Stimulated activated CD4-positive, alpha-beta T cell treated with anti-CD3 and anti-CD28 coated beads, Interleukin-15, amount 100 ng/mL, for 1 hour (primary cell): ENCODE data around the gene TBC1D24.

Experiments used
- DNase-seq, 2 donors: peaks; one replicate each; pipeline ENCODE4 v3.0.0-alpha.2; 2020; ENCODE audit warnings: low read depth in 1 of 2, low spot score in 1 of 2

Gene TBC1D24

DNA sequence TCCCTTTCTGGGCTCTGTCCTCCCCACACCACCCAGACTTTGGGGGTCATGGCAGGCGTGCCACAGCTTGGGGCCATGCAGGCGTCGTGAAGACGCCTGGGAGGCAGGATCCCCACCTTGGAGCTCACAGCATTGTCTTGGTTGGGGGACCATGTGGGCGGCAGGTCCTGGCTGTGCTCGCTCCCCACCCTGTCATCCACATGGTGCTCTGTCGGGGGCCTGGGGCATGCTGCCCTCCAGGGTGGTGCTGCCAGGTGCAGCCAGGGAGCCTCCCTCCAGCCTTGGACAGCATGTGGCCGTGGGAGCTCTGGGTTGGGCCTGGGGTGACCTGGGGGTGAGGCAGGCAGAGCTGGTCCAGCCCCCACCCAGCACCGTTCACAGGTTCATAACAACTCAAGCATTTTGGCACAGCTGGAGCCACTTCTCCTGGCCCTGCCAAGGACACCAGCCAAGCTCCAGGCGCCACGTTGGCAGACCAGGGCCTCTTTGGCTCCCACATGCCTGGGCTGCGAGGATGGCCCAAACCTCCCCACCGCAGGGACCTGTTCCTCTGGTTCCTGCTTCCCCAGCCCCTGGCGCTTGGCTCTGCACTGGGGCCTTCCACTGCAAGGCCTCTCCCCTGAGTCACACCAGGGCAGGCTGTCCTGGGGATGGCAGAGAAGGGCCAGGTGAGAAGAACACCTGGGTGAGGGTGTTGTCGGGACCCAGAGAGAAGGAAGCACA is 23.8 kb downstream of the TBC1D24 start:
- no peak for DNase-seq

- no peak for DNase-seq
Observed at GRCh38 chr16:2499454-2499853, 24.5 kb downstream of the TBC1D24 start.

- DNase-seq, result no peak
Observed at GRCh38 chr16:2499890-2500429, 25.0 kb downstream of the TBC1D24 start.

DNA sequence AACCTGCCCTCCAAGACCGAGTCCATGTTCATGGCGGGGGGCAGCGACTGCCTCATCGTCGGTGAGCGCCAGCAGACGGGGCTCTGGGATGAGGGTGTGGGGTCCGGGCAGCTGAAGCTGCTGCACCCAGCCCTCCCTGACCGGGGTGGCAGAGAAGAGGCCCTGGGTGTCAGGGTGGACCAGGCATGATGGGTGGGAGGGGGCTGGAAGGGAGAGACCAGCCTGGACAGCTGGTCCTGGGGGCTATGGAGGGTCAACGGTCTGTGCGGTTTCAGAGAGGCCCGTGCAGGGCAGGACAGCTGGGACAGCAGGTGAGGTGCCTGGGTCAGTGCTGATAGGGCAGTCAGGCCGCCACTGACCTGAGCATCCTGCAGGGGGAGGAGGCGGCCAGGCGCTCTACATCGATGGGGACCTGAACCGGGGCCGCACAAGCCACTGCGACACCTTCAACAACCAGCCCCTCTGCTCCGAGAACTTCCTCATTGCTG is 25.5 kb downstream of the TBC1D24 start:
- no peak for DNase-seq

GRCh38 chr16:2500918-2501750 is 26.2 kb downstream of the TBC1D24 start:
- DNase-seq, result peak; percentile 54 to 77

DNA sequence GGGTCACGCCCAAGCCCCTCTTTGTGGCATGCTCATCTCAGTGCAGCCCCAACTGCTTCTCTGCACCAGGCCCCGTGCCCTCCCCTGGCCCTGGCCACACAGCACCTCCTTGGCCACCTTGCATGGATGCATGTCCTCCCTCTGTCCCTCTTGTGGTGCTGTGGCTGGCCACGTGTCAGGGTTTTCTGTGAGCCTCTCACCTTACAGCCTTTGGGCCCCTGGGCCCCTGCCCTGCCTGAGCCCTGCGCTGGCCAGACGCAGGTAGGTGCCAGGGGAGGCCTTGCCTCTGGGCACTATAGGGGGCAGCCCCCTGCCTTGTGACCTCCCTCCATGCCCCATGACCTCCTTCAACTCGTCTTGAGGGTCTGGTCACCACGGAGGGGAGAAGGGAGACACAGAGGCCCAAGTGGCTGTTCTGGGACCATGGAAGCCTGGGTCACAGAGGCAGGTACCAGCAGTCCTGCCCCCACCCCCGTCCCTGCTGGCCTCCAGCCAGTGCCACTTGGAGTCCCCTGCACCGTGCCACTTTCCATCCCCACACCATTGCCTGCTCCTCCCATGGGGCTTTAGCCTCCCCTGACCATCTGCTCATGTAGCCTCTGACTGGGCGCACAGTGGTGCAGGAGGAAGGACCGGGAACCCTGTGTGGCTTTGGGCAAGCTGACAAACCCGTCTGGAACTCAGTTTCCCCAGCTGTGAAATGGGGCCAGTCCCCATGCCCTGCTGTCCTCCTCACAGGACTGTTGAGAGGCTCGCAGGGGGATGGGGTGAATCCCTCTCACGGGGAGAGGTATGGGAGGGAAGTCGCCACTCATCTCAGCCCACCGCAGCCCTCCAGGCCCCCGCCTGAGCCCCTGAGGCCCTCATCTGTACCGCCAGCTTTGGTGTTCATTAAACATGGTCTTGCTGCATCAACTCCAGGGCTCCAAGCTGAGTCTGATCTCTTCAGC is 27.3 kb downstream of the TBC1D24 start:
- DNase-seq, result no peak

GRCh38 chr16:2505695-2506094 is 30.8 kb downstream of the TBC1D24 start:
- DNase-seq, result no peak

- no peak for DNase-seq
Observed at GRCh38 chr16:2507052-2507659, 32.2 kb downstream of the TBC1D24 start.

DNA sequence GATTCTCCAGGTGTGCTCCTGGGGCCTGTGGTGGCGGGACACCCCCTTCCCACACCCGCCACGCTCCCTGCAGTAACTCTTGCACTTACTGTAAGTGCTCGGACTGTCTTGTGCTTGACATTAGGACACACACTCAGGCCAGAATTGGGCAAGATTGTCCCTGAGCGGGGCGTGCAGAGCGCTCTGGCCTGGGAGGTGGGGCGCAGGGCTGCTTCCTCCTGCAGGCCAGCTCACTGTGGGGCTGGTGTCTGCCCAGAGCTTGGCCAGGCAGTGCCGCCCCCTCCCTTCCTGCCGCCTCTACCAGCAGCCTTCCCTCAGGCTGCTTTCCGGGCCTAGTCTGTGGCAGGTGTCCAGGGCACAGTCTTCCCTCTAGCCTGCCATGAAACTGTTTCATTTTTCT is 32.7 kb downstream of the TBC1D24 start:
- DNase-seq, result no peak

DNA sequence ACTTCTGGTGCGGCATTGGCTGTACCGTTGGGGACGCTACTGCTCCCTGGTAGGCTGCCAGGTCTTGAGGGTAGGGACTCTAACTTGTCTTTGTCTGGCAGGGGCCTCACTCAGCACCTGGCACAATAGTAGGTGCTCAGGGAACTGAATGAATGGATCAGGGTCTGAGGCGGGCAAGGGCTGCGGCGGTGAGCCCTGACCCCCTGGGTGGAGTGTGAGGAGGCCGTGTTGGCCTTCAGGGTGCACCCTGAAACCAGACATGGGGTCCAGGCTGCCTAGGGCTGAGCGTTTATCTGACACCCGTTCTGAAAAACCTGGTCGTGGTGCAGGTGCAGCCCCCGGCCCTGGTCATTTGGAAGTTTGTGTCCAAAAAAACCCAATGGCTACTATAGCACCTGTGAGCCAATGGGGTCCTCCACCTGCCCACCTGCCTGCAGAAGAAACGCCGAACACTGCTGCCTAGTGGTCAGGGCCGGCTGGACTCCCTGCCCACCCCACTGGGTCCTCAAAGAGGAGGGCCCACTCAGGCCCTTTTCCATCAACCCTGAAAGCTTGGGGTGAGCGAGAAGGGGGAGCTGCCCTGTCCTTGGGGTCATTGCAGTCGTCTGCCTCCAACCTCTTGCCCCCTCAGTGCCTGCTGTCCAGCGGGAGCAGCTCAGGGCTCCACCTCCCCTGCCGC is 33.9 kb downstream of the TBC1D24 start:
- DNase-seq, result no peak

GRCh38 chr16:2511128-2511800 is 36.3 kb downstream of the TBC1D24 start:
- DNase-seq, result no peak

- no peak for DNase-seq
Observed at GRCh38 chr16:2511996-2512734, 37.2 kb downstream of the TBC1D24 start.

DNA sequence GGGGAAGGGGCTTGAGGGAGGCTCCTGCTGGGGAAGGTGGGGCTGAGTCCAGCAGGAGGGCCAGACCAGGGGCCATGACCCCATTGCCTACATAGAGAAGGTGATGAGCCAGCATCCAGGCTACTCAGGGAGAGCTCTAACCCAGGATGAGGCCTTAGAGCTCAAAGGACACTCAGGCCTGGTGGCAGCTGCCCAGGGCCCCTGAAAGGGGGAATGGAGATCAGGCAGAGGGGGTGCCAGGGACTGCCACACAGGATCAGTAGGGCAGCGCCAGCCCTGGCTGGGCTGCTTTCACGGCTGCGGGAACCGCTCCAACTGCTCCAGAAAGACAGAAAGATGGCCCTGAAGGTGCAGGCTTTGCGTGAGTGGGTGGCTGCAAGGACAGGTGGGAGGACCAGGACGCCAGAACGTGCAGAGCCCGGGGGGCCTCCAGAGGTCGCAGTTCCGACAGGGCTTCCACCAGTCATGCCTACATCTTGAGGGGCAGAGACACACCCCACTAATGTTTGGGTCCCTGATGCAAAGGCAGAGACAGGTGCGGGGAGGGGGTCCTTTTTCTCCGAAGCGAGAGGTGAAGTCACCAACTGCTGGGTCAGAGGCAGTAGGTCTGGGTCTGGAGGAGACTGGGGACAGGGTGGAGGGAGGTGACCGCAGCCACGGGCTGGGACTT is 37.9 kb downstream of the TBC1D24 start:
- no peak for DNase-seq

DNA sequence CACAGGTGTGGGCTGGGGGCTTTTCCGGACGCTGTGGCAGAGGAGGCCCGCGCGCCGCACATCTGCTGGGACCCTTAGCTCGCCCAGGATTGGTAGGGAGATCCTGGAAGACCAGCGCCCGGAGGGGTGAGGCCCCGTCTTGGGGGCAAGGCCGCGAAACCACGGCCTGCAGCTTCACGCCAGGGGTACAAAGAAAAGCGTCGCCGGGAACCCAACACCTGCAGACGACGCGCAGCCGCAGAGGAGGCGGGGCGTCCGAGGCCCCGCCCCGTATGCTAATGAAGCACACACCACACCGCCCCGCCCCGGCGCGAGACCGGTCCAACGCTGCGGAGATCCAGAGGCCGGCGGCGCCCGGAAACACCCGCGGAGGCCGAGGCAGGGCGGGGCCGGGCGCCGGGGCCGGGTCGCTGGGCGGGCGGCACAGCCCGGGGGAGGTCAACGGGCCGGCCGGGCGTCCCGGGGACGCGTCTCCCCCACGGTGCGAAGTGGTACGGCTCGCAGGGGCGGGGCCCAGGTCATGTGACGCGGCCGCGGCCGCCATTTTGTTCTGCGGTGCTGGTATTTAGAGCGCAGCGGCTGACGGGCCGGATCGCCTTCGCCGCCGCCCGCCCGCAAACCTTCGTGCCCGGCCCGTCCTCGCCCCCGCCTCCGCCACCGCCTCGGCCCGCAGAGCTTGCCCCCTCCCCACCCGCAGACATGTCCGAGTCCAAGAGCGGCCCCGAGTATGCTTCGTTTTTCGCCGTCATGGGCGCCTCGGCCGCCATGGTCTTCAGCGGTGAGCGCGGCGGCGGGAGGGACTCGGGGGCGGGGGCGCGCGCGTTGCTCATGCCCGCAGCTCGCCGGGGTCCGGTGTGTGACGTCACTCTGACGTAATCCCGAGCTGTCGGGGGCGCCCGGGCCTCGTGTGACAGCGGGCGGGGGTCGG is 38.7 kb downstream of the TBC1D24 start, which contains the start of gene ATP6V0C:
Gene ATP6V0C (plus strand): TSS at position 548 of the 928 bp plus-strand sequence. CDS start 152 bp downstream, at position 700.
- peak; percentile 86 to 89 for DNase-seq

DNA sequence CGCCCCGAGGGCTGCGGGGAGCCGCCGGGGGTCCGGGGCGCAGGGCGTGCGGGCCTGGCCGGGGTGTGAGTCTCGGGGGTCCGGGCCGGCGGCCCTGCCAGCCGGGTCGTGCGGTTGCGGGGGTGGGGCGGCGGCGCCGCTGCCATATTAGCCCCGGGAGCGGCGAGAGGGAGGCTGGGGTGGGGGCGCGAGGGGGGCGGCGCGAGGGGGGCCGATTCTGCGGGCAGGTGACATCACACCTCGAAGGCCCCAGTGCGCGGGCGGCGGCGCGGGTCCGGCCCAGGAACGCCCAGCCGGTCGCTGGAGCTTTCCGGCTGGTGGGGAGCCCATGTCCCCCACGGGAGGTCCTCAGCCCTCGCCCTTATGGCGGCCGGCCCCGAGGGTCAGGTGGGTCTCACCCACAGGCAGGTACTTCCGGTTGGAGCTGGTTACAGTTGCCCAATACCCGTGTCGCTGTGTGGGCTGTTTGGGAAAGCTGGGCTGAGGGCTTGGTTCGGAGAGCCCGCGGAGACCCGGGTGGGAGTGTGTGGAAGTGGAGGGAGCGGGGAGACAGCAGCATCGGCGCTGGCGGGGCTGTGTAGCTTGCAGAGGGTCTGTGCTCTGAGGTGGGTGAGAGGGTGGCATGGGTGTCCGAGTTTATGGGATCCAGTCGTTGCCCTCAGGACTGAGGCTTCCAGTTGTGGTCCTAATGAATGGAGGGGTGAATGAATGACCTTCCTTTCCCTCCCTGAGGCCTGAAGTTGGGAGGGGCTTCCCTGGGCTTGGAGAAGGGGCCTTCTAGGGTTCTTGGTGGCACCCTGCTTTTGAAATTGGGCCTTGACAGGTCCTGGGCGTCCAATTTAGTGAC is 39.6 kb downstream of the TBC1D24 start:
- DNase-seq, result no peak
